ENCODE results near the gene PRG3. TPM values are rescaled to one million over a fixed set of nuclear protein-coding genes. Genes with fewer than 3 reads are reported as not detected.

PRG3 gene
- total and polyA plus RNA-seq, 2 of the 13 experiments (the other 11 are each of a cell fraction or from before 2014, with no cell fraction given), result not detected

DNA sequence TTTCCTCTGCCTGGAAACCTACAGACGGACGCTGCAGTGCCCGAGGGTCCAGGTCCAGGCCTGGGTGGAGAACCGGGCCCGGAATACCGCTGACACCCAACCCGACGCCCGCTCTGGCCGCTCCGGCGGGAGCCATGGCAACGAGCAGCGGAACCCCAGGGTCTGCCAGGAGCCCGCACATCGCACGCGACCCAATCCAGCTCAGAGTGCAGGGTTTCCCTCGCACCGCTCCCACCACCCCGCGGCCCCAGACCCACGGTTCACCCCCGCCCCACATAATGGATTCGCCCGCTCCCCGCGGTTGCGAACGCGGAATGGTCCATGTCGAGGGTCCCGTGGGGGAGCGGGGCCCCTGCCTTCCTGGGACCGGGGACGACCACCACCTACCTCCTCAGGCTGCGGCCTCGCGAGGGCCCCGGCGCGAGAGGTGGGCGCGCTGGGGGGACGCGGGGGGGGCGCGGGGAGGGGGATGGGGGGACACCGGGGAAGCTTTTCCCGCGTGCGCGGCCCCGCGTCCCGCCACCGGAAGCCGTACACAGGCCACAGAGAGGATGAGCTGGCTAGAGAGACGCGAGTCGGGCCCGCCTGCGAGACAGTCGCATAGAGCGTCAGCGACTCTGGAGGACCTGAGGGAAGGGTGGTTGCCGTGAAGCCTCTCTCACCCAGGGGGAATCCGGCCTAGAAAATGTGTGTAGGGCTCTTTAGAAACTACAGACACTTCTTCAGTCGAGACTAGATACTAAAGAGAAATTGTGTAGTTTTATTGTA is 45.4 kb downstream of the PRG3 start, which contains the start of gene SSRP1 (continued):
- TF ChIP-seq, protein P1, sequence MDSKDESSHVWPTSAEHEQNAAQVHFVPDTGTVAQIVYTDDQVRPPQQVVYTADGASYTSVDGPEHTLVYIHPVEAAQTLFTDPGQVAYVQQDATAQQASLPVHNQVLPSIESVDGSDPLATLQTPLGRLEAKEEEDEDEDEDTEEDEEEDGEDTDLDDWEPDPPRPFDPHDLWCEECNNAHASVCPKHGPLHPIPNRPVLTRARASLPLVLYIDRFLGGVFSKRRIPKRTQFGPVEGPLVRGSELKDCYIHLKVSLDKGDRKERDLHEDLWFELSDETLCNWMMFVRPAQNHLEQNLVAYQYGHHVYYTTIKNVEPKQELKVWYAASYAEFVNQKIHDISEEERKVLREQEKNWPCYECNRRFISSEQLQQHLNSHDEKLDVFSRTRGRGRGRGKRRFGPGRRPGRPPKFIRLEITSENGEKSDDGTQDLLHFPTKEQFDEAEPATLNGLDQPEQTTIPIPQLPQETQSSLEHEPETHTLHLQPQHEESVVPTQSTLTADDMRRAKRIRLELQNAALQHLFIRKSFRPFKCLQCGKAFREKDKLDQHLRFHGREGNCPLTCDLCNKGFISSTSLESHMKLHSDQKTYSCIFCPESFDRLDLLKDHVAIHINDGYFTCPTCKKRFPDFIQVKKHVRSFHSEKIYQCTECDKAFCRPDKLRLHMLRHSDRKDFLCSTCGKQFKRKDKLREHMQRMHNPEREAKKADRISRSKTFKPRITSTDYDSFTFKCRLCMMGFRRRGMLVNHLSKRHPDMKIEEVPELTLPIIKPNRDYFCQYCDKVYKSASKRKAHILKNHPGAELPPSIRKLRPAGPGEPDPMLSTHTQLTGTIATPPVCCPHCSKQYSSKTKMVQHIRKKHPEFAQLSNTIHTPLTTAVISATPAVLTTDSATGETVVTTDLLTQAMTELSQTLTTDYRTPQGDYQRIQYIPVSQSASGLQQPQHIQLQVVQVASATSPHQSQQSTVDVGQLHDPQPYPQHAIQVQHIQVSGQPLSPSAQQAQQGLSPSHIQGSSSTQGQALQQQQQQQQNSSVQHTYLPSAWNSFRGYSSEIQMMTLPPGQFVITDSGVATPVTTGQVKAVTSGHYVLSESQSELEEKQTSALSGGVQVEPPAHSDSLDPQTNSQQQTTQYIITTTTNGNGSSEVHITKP (CRISPR knock-in tag; IDR thresholded peaks at IDR 0.05; ENCODE audit: low read depth), result peak; percentile 99
- no peak for TF ChIP-seq NFATC3 (CRISPR knock-in tag; IDR thresholded peaks at IDR 0.05)
- TF ChIP-seq KAT2B (IDR thresholded peaks at IDR 0.05; ENCODE audit: borderline replicate concordance, low read depth, low read length), result no peak
- TF ChIP-seq, protein P2, sequence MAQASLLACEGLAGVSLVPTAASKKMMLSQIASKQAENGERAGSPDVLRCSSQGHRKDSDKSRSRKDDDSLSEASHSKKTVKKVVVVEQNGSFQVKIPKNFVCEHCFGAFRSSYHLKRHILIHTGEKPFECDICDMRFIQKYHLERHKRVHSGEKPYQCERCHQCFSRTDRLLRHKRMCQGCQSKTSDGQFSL (CRISPR knock-in tag; IDR thresholded peaks at IDR 0.05), result no peak
- TF ChIP-seq ZNF629 (CRISPR knock-in tag; conservative IDR thresholded peaks at IDR 0.05), result no peak
- TF ChIP-seq ZNF549 (CRISPR knock-in tag; IDR thresholded peaks at IDR 0.05), result no peak
- TF ChIP-seq ZNF766 (CRISPR knock-in tag; IDR thresholded peaks at IDR 0.05; ENCODE audit: borderline replicate concordance), result no peak
- TF ChIP-seq ZNF337 (CRISPR knock-in tag; IDR thresholded peaks at IDR 0.05; ENCODE audit: borderline replicate concordance, low read depth), result no peak
- peak; percentile 82 for TF ChIP-seq XRCC5 (optimal IDR thresholded peaks at IDR 0.05; ENCODE audit: low read length)
- TF ChIP-seq PPARG (CRISPR knock-in tag; conservative IDR thresholded peaks at IDR 0.05), result no peak
- TF ChIP-seq RCOR2 (CRISPR knock-in tag; IDR thresholded peaks at IDR 0.05), result no peak
- TF ChIP-seq, protein P3, sequence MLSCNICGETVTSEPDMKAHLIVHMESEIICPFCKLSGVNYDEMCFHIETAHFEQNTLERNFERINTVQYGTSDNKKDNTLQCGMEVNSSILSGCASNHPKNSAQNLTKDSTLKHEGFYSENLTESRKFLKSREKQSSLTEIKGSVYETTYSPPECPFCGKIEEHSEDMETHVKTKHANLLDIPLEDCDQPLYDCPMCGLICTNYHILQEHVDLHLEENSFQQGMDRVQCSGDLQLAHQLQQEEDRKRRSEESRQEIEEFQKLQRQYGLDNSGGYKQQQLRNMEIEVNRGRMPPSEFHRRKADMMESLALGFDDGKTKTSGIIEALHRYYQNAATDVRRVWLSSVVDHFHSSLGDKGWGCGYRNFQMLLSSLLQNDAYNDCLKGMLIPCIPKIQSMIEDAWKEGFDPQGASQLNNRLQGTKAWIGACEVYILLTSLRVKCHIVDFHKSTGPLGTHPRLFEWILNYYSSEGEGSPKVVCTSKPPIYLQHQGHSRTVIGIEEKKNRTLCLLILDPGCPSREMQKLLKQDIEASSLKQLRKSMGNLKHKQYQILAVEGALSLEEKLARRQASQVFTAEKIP (CRISPR knock-in tag; IDR thresholded peaks at IDR 0.05; ENCODE audit: borderline replicate concordance), result no peak
- TF ChIP-seq, protein P4, sequence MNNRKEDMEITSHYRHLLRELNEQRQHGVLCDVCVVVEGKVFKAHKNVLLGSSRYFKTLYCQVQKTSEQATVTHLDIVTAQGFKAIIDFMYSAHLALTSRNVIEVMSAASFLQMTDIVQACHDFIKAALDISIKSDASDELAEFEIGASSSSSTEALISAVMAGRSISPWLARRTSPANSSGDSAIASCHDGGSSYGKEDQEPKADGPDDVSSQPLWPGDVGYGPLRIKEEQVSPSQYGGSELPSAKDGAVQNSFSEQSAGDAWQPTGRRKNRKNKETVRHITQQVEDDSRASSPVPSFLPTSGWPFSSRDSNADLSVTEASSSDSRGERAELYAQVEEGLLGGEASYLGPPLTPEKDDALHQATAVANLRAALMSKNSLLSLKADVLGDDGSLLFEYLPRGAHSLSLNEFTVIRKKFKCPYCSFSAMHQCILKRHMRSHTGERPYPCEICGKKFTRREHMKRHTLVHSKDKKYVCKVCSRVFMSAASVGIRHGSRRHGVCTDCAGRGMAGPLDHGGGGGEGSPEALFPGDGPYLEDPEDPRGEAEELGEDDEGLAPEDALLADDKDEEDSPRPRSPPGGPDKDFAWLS (CRISPR knock-in tag; IDR thresholded peaks at IDR 0.05; ENCODE audit: borderline replicate concordance), result no peak
- TF ChIP-seq, protein P5, sequence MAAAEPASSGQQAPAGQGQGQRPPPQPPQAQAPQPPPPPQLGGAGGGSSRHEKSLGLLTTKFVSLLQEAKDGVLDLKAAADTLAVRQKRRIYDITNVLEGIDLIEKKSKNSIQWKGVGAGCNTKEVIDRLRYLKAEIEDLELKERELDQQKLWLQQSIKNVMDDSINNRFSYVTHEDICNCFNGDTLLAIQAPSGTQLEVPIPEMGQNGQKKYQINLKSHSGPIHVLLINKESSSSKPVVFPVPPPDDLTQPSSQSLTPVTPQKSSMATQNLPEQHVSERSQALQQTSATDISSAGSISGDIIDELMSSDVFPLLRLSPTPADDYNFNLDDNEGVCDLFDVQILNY (CRISPR knock-in tag; conservative IDR thresholded peaks at IDR 0.05), result peak; percentile 54; the same call in 1 of the 2 replicates
- TF ChIP-seq, protein P6, sequence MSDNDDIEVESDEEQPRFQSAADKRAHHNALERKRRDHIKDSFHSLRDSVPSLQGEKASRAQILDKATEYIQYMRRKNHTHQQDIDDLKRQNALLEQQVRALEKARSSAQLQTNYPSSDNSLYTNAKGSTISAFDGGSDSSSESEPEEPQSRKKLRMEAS (IDR thresholded peaks at IDR 0.05), result peak; percentile 75
- no peak for TF ChIP-seq NFE2 (CRISPR knock-in tag; IDR thresholded peaks at IDR 0.05)
- TF ChIP-seq KLF16 (CRISPR knock-in tag; IDR thresholded peaks at IDR 0.05), result no peak; a peak in 1 of 4 replicates
- TF ChIP-seq SALL1 (CRISPR knock-in tag; IDR thresholded peaks at IDR 0.05), result peak; percentile 60; the same call in 1 of the 2 replicates
- TF ChIP-seq ZNF121 (CRISPR knock-in tag; IDR thresholded peaks at IDR 0.05), result no peak
- 0 out of 2 replicates have a peak, but pooled peaks have one; percentile 20 for TF ChIP-seq ZNF367 (CRISPR knock-in tag; IDR thresholded peaks at IDR 0.05; ENCODE audit: borderline replicate concordance)
- TF ChIP-seq TBX3 (IDR thresholded peaks at IDR 0.05; ENCODE audit: borderline replicate concordance), result no peak

Data from HepG2 (cell line).